NCI-H2029 (cell line): ENCODE data around the gene COA1.
A peak's percentile ranks its signal among the peaks of the same experiment; 100 is the strongest.
"Not testable (repeated sequence)": the region's sequence is repeated elsewhere in the genome, so short reads cannot be mapped to it uniquely, and the experiment has no call there.

Experiments used
- DNase-seq: peaks from one replicate; lab custom pipeline; 2025; lab: John Stamatoyannopoulos, UW

Gene COA1, protein sequence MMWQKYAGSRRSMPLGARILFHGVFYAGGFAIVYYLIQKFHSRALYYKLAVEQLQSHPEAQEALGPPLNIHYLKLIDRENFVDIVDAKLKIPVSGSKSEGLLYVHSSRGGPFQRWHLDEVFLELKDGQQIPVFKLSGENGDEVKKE

DNA sequence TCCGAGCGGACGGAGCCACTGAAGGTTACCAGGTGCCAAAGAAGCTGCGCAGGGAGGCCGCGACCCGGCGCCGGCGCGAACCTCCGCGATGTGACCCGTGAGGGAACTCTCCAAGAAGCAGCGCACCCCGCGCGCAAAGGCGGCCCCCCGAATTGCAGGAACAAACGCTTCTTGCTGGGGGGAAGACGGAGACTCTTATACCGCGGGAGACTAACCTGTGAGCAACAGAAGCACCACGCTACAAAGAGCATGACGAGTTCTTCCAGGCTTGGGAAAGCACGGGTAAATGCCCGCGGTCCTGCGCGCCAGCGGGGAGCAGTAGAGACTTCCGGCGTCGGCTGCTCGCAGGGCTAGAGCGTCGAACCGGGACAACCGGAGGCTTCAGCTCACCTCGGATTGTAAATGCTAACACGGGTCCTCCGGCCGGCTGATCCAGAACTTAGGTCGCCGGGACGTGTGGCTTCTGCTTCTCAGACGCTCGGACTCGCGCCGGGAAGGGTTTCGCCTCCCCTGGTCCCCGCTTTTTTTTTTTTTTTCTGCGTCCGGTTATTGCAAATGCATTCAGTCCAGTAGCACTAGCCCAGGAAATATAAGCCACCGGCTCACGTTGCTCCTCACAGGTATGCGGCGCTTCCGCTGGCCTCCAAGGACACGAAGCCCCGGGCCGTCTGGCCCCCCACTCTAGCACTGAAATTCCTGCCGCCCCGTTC, at the start of gene COA1:
COA1 (minus strand) TSS at position 310 of the 710 bp plus-strand sequence. CDS start 80,909 bp downstream, outside the sequence.
- DNase-seq, result peak; percentile 86

DNA sequence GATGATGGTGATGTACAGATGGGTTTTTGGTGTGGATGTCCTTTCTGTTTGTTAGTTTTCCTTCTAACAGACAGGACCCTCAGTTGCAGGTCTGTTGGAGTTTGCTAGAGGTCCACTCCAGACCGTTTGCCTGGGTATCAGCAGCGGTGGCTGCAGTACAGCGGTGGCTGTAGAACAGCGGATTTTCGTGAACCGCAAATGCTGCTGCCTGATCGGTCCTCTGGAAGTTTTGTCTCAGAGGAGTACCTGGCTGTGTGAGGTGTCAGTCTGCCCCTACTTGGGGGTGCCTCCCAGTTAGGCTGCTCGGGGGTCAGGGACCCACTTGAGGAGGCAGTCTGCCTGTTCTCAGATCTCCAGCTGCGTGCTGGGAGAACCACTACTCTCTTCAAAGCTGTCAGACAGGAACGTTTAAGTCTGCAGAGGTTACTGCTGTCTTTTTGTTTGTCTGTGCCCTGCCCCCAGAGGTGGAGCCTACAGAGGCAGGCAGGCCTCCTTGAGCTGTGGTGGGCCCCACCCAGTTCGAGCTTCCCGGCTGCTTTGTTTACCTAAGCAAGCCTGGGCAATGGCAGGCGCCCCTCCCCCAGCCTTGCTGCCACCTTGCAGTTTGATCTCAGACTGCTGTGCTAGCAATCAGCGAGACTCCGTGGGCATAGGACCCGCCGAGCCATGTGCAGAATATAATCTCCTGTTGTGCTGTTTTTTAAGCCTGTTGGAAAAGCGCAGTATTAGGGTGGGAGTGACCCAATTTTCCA, 49.1 kb upstream of the COA1 start:
- not testable (repeated sequence) for DNase-seq

DNA sequence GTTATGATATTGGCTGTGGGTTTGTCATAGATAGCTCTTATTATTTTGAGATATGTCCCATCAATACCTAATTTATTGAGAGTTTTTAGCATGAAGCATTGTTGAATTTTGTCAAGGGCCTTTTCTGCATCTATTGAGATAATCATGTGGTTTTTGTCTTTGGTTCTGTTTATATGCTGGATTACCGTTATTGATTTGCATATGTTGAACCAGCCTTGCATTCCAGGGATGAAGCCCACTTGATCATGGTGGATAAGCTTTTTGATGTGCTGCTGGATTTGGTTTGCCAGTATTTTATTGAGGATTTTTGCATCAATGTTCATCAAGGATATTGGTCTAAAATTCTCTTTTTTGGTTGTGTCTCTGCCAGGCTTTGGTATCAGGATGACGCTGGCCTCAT, 45.9 kb upstream of the COA1 start:
- DNase-seq, result not testable (repeated sequence)

DNA sequence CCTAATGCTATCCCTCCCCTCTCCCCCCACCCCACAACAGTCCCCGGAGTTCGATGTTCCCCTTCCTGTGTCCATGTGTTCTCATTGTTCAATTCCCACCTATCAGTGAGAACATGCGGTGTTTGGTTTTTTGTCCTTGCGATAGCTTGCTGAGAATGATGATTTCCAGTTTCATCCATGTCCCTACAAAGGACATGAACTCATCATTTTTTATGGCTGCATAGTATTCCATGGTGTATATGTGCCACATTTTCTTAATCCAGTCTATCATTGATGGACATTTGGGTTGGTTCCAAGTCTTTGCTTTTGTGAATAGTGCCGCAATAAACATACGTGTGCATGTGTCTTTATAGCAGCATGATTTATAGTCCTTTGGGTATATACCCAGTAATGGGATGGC, 43.9 kb upstream of the COA1 start:
- DNase-seq, result not testable (repeated sequence)

DNA sequence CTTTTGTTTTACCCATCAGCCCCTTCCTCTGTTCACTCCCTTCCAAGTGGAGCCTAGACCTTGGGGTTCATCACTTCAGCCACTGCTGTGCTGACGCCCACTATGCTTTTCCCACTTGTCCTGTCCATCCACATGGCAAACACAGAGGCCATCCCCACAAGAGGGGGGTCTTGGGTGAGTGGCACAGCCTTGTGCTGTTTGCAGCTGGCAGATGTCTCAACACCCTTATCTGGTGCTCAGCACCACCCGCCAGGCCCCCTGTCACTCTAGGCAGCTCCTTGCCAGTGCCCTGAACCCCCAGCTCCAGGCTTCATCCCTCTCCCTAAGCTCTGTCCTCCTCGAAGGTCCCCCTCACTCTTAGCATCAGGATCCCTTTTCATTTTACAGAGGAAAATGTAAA, 42.2 kb upstream of the COA1 start:
- DNase-seq, result no peak

DNA sequence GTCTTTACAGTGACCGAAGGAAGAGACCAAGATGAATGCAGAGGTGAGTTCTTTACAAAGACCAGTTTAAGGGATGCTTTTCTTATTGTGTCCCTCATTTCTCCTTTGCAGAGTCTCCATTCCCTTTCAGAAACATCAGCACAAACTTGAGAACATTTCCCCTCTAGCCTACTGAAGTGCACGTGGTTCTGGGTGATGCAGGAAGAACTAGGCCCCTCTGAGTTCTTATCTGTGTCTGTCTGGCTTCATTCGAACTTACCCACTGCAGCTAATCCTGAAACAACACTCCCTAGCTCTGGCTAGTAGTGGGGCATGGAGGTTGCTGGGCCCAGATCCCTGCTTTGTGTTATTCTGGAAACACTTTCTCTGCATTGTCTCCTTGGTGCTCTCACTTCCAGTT, 41.8 kb upstream of the COA1 start:
- DNase-seq, result no peak

DNA sequence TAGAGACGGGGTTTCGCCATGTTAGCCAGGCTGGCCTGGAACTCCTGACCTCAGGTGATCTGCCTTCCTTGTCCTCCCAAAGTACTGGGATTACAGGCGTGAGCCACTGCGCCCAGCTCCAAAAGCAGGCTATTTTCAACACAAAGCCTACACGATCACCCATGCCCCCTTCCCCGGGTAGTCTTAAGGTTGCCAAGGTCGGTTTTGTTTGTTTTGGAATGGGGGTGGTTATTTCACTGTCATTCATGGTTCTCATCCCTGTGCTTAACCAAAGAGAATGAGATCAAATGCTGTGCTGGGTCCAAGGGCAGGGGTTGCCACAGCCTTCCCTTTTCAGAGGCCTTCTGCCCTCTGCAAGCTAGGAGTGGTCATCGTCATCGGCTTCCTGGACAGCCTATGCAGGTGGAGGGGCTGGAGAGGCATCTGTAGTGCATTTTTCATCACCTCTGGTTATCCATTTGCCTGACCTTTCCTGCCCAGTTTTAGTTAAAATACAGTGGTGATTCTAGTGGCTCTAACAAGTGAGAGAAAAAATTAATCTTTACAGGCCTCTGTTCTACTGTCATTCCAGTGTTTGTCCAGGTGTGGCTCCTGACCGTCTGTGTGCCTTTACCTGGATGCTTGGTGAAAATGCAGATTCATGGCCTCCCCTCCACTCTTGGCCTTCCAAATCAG, 40.6 kb upstream of the COA1 start:
- DNase-seq, result no peak

DNA sequence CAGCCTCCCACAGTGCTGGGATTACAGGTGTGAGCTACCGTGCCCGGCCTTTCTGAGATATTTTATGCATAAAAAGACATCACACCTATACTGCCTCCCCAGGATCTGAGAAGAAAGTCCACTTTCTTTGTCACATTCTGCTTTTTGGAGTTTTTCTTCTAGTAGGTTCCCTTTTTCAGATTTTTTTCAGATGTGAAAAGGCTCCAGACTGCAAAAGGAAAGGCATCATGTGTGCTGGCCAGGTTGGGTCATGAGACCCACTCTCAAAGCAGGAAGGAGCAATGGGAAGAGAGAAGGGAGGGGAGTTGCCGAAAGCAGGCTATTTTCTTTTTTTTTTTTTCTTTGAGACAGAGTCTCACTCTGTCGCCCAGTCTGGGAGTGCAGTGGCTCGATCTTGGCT, 40.0 kb upstream of the COA1 start:
- no peak for DNase-seq

DNA sequence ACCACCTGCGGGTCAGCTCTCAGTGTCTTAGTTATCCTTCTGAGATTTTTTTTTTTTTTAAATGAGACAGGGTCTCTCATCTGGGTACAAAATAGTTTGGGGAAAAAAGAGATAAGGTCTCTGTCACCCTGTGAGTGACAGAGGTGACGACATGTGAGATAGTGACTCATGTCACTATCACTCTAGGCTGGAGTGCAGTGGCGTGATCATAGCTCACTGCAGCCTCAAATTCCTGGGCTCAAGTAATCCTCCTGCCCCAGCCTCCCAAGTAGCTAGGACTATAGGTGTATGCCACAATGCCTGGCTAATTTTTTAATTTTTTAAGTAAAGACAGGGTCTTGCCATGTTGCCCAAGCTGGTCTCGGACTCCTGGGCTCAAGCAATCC, 39.6 kb upstream of the COA1 start:
- no peak for DNase-seq

DNA sequence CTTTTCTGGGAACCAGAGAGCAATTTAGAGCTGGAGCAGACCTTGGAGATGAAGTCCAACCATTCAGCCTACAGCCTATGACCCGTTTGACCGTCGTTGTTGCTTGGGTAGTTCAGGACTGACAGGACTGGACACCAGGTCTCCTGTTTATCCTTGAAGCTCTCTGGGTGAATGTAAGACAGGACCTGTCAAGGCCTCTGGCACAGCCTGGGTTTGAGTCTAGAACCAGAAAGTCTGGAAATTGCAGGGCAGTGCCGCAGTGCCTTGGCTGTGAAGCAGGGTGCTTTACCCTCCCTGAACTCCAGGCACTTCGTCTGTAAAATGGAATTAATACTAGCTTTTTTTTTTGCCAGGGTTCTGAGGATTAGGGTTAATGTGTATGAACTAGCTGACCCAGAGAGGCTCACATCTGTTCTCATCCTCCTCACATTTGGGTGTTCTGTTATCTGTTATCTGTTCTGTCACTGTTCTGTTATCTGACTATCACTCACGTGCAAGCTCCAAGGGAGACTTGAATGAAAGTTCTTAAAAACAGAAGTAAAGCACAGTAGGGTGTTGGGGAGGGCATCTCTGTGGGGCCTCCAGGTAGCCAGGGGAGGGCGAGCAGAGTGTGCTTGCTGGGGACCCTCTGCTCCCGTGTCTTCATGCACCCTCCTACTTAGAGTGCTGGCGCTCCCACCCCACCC, 39.0 kb upstream of the COA1 start:
- DNase-seq, result no peak

DNA sequence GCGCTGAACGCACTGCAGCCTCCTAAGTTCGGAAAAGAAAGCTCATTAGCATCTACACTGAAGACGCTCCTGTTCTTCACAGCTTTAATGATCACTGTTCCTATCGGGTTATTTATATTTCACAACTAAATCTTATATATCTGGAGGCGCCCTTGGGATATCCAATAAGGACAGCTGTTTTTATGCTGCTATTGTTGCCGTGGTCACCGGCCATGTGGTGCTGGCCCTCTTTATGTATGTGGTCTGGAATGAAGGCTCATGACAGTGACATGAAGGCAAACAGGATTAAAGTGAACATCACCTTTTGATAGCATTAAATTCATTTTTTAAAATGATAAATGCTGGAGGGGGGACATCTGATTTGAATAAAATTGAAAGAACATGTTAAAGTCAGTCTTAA, 38.0 kb upstream of the COA1 start:
- no peak for DNase-seq

DNA sequence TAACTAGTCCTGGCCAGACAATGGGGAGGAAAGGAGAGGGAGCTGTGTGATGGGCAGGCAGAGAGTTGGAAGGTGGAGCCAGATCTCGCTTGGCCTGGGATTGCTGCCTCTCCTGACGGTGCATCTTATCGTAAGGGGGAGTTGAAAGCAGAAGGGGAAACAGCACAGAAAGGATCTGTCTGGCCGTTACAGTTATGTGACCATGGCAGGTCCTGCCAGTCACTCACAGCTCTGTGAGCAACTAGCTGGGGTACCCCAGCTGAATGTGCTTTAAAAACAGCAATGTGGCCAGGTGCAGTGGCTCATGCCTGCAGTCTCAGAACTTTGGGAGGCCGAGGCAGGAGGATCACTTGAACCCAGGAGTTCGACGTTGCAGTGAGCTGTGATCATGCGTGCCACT, 37.2 kb upstream of the COA1 start:
- no peak for DNase-seq

DNA sequence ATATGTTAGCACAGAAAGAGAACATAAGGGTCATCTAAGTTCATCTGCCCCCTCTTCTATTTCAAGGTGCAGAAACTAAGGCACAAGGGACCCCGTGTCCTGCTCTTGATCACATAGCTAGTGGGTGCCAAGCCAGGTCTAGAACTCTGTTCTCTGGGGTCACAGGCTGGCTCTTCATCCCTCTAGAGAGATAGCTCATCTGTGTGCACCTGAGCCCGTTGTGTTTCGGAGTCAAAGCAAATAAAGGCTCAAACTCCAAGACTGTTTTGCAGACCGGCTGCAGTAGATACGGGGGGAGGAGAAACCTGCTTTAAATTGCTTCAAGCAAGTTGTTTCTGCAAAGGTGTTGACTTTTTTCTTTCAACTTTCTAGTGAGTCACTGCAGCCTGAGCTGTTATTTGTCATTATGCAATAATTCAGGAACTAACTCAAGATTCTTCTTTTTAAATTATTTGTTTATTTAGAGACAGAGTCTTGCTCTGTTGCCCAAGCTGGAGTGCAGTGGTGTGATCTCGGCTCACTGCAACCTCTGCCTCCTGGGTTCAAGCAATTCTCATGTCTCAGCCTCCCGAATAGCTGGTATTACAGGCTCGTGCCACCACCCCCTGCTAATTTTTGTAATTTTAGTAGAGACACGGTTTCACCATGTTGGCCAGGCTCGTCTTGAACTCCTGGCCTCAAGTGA, 35.6 kb upstream of the COA1 start:
- DNase-seq, result no peak

DNA sequence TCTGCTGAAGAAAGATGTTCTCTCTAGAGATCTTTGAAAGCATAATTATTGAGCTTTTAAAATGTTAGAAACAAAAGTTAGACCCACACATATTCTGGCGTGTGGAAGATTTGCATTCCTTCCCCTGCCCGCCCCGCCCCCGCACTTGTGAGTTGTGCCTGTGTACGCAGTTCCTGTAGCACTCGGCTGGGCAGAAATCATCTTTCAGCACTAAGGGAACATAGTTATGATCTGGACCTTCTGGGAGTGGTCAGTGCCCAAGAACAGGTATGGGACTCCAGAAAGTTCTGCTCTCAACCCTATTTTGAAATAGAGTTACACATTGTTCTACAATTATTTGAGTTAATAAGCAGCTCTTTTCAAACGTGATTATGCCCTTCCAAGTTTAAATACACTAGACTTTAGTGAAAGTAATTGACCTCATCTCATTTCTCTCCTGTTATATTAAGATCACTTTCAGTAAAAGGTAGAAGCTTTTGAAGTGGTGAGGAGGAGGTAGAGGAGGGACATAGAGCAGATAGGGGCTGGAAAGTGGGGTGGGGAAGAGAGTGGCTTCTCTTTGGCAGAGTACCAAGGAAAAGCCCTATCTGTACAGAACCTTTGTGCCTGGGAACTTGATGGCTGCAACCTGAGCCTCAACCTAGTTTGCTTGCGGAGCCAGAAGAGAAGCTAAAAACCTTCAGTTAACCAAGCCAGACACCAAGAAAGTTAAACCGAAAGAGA, 34.9 kb upstream of the COA1 start:
- no peak for DNase-seq

DNA sequence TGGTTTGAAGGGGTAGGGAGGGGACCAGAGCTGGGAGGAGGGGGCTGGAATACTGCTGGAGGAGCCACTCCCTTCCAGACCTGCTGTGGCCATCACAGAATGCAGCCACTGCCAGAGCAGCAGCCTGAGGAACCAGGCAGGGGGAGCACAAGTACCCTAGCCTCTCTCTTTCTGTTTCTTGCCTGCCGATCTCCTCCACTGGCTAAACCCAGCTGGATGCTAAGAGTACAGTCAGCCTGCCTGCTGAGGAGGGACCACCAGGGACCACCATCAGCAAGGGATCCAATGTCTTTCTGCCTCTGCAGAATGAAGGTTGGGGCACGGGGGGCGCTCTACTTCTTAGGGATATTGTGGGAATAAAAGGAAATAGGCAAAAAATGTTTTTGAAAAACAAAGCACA, 33.9 kb upstream of the COA1 start:
- no peak for DNase-seq

DNA sequence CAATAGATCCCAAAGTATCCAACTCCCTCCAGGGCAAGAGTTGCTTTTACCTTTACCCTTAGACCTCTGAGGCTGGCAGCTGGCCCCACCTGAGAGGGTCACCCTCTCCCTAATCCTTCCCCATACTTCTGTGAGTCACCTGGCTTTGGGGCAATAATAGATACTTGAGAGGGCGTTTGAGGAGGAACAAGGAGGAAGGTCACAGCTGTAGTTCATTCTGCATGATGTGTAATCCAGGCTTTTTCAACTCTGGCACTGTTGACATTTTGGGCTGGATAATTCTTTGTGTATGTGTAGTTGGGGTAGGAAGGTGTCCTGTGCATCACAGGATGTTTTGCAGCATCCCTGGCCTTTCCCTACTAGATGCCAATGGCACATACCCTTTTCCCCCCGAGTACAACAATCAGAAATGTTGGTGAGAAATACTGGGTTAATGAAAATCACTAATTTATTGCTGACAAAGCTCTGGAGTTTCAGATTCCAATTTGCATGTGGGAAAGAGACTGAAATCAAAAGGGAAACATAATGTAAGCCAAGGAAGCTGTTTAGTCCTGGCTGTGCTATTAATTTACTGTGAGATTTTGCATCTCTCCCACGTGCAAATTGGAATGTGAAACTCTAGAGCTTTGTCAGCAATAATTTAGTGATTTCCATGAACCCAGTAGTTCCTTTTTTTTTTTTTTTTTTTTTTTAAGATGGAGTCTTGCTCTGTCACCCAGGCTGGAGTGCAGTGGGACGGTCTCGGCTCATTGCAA, 32.8 kb upstream of the COA1 start:
- no peak for DNase-seq

DNA sequence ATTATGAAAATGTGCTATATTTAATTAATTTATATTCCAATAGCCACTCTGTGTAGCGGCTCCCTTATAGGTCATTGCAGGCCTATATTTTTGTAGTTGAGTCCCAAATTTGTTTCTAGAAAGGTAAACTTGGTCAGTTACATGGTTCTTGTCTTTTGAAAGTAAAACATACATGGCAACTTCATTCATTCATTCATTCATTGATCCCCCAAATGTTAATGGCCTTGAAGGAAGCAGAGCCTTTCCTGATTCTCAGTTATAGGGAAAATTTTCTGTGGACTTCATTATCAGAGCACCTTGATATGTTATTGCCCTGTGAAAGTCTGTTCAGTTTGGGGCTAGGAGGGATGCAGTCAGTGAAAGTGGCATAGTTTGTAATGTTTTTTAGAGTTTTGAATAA, 32.1 kb upstream of the COA1 start:
- no peak for DNase-seq

DNA sequence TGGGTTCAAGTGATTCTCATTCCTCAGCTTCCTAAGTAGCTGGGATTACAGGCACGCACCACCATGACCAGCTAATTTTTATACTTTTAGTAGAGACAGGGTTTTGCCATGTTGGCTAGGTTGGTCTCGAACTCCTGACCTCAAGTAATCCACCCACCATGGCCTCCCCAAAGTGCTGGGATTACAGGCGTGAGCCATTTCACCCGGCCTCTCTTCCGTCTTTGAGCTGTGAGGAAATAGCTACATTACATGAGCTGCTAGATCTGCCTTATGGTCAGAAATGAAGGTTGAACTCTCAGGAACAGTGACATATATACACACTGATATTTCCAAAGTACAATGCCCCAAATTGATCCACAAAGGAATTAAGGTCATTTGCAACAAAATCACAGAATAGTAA, 31.5 kb upstream of the COA1 start:
- no peak for DNase-seq

DNA sequence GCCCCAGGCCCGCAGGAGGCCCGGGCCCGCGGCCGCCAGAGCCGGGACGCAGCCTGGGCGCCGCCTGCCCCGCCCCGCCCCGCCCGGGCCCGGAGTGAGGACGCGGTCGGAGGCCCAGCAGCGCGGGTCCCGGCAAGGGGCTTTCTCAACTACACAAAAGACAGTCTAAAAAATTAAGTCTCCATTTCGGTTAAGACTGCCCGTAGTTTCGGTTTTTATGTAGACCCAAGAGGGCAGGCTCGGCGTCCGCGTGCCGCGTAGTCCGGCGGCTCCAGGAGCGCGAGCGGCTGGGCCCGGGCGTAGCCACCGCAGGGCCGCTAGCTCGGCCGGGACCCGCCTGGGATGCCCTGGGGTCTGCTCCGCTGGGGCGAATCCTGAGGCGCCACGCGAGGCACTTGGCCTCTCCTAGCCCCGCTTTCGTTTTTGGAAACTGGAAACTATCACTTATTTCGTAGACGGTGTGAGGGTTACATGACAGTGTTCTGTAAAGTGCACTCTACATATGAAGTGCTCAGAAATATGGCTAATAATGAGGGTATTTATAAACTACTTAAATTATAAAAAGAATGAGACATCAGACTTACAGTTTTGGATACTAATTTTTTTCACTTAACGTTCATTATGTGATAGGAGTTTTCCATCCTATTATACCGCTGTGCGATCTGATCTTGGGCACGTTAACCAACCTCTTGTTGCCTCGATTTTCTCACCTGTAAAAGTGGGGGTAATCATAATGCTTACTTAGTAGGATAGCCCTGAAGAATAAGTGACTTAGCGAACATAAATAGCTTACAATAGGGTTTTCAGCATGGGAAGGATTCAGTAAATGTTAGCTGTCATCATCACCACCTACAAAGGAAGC, 29.7 kb upstream of the COA1 start:
- no peak for DNase-seq
